GM18517 (cell line): ENCODE measurements around the gene OSBPL5.

Experiments
- ATAC-seq: cut with Tn5 transposase; IDR thresholded peaks from one replicate; pipeline ENCODE4 v1.9.1; 2021; ENCODE audit warnings: mild to moderate bottlenecking, moderate library complexity; ENCODE audit not compliant: unreplicated experiment

The OSBPL5 gene, protein sequence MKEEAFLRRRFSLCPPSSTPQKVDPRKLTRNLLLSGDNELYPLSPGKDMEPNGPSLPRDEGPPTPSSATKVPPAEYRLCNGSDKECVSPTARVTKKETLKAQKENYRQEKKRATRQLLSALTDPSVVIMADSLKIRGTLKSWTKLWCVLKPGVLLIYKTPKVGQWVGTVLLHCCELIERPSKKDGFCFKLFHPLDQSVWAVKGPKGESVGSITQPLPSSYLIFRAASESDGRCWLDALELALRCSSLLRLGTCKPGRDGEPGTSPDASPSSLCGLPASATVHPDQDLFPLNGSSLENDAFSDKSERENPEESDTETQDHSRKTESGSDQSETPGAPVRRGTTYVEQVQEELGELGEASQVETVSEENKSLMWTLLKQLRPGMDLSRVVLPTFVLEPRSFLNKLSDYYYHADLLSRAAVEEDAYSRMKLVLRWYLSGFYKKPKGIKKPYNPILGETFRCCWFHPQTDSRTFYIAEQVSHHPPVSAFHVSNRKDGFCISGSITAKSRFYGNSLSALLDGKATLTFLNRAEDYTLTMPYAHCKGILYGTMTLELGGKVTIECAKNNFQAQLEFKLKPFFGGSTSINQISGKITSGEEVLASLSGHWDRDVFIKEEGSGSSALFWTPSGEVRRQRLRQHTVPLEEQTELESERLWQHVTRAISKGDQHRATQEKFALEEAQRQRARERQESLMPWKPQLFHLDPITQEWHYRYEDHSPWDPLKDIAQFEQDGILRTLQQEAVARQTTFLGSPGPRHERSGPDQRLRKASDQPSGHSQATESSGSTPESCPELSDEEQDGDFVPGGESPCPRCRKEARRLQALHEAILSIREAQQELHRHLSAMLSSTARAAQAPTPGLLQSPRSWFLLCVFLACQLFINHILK

DNA sequence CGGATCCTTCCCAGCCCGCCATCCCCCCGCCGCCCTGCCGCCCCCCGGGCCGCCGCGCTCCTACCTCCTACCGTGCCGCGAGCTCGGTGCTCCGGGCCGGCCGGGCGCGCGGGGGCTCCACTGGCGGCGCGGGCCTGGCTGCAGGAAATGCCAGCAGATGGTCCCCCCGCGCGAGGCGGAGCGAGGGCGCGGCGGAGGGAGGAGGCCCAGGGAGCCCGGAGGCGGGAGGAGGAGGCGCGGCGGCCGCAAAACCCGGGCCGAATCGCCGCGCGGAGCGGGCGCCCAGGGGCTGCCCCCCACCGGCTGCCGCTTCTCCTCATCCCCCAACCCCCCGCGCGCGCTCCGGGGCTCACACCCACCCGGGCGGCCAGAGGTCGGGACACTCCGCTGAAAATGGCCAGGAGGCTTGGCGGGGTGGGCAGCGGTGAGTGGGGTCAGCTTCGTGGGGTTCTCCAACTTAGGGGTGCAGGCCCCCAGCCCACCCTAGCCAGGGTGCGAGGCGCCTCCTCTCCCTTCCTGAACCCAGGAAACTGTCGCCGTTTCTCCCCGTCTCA is at the start of gene OSBPL5:
Gene OSBPL5, minus strand, starts transcription at position 159 of the 554 bp plus-strand sequence. CDS start 36,162 bp downstream, outside the sequence.
- ATAC-seq = no peak

DNA sequence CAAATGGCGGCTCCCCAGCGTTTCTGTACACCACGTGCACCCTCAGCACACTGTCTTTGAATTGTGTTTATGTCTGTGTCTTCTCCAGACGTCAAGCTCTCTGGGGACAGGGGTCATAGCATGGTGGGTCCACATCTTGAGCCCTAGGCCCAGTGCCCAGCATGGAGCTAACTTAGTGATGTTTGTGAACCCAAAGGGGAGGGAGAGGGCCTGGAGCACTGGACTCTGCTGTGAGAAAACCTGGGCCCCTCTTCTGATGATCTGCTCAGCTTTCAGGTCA is 49.2 kb upstream of the OSBPL5 start:
- no peak for ATAC-seq

DNA sequence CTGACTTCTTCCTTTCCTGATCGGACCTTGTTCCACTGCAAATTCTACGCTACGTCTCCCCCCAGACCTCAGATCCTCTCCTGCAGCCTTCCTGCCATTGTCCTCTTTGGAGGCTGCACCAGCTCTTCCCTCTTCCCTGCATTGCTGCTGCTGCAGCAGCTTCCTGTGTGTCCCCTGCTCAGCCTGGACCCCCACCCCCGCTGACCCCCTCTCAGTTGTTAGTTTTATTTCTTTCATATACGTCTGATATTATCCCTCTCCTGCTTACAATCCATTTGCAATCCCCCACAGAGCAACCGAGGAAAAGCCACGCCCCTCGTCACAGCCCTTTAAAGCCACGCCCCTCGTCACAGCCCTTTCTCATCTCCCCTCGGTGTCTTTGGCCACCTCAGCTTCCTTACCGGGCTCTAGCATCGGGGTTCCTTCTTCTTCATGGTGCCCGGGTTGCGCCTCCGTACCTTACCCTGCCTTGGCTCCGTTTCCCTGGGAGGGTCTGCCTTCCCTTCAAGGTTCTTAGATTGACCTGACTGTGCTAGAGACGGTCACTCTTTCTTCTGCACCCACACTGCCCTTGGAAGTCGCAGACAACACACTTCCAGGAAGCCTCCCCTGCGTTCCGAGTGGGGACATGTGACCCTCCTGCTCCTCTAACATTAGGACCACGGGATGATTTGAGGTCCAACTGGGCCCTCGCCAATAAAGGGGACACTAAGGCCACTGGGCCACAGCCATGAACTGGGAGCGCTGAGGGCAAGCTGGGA is 48.7 kb upstream of the OSBPL5 start:
- ATAC-seq = no peak

DNA sequence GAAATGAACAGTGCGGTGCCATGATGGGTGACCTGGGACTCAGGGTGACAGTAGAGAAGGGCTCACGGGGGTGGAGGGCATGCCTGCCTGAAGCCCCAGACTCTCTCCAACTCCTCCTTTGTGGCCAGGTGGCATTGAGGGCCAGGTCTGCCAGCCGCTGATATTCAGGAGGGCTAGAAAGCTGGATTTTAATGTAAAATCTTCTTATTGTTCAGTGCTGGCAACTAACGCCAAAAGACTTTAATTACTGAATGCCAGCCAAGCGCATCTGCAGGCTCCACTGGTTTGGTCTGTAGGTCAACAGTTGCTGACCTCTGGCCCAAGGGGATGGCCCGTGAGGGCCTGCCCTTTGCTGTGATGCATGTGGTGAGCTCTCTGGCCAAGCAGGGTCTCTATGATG is 43.2 kb upstream of the OSBPL5 start:
- ATAC-seq = no peak

DNA sequence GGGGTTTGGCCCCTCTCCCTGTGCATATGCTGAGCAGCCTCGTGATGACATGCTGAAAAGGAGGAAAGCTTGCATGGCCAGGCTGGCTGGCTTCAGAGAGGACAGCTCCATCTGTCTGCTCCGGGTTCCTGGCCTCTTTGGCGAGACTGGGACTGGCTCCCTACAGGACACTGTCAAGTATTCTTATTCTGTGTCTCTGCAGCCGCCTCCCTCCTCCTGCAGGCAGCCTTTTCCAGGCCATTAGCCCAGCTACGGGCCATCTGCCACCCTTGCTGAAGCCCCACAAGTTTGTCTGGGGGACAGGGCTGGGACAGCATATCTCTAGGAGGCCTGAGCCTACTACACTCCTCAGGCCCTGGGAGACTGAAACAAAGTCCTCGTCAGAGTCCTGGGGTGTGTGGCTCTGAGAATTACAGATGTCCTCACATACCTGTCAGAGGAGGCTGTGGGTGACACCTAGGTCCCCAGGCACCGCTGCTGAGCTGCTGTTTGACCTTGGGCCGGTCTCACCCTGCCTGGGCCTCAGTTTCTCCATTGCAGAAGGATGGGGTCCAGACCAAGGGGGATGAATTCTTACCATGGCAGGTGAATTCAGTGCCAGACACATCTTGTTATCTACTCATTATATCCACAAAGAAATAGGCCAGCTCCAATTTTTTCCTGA is 42.5 kb upstream of the OSBPL5 start:
- no peak for ATAC-seq

DNA sequence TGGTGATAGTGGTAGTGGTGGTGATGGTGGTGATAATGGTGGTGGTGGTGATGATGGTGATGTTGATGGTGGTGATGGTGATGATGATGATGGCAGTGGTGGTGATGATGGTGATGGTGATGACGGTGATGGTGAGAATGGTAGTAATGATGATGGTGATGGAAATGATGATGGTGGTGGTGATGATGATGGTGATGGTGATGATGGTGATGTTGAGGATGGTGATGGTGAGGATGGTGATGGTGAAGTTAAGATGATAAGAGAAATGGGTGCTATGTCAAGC is 41.8 kb upstream of the OSBPL5 start:
- ATAC-seq = no peak

DNA sequence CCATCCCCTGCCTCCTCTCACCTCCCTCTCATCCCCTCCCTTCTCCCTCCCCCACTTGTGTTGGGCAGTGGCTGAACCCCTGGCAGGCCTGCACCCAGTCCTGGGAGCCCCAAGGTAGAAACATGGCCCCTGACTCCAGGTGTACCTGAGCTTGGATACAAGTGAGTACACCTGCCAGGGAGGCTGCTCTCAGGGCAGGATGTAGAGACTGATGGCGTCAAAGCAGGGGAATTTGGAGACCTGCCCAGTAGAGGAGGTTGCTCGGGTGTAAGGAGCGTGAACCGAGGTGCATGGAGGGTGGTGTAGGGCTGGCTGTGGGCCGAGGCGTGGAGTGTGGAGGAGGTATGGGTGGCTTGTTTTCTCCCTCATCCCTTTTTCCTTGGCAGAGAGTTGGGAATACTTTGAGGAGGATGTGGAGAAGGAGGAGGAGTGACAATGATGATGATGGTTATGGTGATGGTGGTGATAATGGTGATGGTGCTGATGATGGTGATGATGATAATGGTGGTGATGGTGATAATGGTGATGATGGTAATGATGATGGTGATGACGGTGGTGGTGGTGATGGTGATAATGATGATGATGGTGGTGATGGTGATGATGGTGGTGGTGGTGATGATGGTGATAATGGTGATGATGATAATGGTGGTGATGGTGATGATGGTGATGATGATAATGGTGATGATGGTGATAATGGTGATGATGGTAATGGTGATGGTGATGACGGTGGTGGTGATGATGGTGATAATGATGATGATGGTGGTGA is 41.2 kb upstream of the OSBPL5 start:
- ATAC-seq = no peak

DNA sequence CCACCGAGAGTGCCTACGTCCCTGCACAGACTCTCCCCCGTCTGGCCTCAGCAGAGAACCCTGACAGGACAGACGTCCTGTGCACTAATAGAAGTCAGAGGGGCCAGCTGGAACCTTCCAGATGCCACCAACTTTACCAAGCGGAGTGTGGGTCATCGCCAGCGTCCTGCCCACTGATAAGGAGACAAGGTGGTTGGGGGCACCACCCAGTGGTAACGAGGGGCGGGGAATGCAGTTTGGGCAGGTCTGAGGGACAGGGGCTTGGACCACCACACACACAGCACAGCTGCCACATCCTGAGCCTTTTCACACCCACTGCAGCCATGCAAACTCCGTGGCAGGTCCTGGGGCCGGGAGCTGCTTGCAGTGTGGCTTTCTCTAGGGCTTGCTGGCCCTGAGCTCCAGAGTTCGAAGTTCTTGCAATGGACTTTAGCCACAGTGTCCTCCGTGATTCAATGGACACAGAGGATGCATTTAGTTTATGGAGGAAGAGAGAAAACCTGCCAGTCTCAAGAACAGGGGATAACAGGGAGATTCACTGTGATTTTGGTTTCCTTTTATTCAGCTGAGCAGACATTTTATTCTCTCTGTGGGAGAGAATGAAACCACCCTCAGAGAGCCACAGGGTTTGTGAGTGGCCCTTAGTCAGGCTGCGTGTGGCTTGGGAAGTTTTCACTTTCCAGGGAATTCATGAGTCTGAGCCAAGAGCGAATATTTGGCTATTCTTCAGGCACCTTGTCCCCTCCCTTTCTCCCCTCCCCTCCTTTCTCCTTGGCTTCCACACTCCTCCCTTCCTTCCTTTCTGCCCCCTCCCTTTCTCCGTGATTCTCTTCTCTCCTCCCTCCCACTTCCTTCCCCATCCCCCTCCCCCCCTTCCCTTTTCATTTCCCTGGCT is 40.4 kb upstream of the OSBPL5 start:
- no peak for ATAC-seq

DNA sequence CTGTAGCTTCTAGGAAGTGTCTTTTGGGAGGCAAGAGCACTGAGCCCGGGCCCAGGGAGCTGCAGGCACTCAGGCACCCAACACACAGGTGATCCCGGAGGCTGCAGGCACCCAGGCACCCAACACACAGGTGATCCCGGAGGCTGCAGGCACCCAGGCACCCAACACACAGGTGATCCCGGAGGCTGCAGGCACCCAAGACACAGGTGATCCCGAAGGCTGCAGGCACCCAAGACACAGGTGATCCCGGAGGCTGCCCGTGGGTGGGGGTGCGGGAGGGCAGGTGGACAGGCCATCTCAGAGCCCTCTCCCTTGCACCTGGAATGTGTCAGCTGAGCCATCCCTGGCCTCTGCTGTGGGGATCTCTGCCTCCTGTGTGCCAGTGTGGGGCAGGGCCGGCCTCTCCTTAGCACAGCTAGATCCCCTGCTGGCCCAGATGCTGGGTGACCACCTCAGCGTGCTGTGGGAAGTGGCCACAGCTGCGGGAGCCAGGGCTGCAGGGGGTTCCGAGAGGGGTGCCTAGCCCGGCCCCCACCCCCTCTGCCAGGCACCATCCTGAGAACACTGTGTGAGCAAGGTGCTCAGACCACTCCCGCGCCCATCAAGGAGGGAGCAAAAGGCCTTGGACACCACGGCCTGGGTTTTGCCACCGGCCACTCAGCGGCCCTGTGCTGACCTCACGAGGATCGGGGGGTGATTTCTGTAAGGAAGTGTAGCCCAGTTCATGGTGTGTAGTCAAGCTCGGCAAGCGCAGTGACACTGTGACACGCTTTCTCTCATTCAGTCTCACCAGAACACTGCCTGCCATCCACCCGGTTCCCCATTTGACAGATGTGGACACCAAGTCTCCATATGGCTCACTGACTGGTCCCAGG is 39.3 kb upstream of the OSBPL5 start:
- ATAC-seq = no peak

DNA sequence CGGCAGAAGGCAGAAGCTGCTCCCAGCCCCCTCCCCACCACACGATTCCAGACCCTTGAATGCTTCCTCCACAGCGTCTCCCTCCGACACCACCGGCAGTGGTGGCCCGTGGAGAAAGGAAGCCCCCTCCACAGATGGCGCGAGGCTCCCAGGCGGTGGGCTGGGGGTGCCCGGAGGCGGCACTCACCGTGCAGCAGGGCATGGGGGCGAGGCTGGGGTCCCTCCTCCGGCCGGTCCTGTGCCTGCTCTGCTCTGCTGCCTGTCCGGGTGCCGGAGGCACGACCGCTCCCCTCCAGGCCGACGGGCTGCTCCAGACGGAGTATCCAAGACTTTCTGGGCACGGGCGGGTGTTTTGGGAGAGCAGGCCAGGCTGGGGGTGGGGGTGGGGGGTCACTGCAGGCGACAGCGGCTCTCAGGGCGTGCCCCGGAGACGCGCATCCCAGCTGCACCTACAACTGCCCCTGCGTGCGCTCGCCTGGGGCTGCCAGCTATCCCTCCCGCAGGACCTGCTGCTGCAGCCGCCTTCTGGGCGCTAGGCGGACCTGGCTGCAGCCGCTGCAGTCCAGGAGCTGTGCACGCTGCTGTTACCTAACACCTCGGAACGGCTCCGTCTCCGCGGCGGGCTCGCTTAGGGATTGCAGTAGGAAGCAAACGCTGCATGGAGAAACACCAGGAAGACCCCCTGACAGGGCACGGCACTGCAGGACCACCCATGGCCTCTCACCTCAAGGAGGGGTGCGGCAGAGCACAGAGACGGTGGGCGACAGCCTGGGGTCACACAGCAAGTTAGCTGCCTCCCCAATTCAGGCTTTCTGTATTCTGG is 38.3 kb upstream of the OSBPL5 start:
- ATAC-seq = no peak

DNA sequence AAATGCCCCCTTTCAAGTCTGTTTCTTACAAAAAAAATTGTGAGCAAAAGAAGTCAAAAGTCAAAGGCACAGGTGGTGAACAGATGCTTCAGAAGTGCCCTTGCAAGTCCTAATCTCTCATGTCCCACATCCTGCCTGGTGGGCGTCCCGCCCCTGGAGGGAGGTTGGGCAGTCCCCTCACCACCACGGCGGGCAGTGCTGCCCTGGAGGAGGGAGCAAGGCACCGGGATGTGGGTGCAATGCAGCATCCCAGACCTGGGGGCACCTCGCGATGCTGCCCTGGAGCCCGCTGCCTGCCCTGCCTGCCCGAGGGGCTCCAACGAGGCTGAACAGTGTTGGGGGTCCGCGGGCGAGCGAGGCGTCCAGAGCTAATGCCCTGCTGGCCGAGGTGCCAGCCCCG is 37.6 kb upstream of the OSBPL5 start:
- no peak for ATAC-seq

DNA sequence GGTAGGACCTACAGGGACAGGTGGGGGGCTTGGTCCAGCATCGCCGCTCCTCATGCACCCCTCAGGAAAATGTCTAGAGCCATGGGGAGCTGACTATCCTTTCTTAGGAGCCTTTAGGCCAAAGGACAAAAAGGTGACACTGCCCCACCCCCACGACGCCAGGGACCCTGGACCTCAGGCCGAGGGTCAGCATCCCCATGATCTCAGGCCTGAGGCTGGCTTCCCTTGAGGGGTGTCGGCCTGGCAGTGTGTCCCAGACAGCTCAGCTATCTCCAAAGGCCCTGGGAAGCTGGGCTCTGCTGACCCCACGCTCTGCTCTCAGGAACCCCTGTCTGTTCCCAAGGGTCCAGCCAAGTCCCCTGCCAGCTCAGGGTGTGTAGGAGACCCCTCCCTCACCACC is 37.2 kb upstream of the OSBPL5 start:
- no peak for ATAC-seq

DNA sequence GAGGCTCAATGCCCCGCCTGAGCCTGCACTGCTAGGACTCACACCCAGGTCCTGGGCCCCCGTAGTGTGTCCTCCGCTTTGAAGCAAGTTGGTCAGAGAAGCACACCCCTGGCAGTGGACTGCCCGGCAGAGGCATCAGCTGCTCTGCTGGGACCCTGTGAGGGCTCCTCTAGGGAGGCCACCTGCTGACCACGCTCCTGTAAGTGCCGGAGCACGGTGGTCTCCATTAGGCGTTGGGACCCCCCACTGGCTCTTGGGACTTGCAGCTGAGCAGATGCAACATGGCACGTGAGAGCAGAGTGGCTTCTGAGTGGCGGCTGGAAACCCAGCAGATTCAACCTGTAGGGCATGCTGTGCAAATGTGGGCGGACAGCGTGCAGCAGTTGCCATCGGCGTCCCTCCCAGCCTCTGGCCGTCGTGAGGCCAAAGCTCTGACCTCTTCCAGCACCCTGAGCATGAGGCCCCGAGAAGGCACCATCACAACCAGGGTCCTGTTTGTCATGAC is 36.6 kb upstream of the OSBPL5 start:
- ATAC-seq = no peak

DNA sequence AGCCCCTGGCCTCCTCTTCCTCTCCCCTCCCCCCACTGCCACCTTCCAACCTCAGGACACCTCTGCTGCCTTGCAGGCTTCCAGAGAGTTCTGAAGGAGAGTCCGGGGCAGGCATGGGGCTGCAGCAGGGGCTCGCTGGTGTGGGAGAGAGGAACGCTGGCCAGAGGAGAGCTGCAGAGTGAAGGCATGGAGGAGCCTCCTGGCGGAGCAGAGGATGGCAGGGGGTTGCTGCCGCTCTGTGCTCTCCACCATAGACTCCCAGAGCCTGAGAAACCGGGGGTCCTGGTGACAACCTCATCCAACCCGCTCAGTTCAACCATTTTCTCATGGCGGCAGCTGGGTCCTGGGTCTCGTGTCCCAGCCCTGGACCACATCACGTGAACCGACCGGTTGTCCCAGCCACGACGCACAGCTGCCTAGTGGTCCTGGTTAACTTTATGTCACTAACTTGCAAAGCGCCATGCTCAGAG is 36.0 kb upstream of the OSBPL5 start:
- no peak for ATAC-seq

DNA sequence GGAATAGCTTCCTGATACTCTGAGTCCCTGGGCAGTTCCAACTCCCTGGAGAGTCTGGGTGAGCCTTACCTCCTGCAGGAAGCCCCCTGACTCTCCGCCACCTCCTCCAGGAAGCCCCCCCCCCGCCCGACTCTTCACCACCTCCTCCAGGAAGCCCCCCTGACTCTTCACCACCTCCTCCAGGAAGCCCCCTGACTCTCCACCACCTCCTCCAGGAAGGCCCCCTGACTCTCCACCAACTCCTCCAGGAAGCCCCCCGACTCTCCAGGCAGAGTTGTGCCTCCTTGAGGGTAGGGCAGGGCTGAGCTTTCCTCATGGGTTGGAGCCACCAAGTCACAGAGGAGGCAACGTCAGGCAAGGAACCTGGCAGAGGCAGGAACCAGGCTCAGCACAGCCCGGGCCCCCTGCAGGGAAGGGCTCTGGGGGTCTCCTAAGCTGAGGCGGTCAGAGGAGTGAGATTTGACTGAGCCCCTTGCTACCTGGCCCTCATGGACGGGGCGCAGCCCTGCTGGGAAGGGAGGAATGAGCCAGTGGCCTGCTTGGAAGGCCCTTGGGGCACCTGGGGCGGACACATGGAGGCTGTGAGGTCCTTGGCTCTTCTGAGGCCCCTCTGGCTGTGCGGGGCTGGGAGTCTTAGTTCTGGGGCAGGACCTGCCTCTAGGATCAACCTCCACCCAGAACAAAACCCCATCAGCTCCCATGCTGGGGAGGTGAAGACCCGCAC is 35.4 kb upstream of the OSBPL5 start:
- no peak for ATAC-seq

DNA sequence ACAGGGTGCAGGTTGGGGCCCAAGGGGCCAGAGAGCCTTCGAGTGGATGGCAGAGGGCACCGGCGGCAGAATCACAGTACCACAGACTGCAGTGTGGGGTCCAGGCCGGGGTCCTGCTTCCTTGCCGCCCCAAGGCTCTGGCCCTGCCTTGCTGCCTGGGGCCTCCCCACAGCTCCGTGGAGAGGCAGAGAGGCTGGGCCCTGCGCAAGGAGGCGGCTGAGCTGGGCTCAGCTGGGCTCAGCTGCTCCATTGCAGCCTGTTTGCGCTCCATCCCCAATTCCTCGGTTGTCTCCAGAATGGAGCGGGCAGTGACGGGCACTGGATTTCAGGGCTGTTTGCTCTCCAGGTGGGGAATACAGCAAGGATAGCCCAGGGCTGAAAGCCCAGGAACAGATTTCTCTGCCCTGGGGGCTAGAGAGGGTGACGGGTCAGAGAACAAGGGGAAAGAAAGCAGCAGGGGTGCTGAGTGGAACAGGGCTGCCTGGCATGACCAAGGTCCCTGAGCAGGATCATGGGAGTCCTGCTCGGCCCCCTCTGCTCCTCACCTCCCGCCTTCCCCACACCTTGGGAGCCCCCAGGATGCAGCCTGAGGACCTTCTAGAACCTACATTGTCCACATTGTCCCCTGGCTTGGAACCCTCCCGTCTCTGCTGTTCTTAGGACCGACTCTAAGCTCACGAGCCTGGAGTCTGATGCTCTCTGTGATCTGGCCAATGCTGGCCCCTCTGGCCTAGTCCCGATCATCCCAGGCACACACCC is 34.6 kb upstream of the OSBPL5 start:
- no peak for ATAC-seq
